Measurements from ENCODE around the gene KIAA1671.

GRCh38 chr22:25197340-25197739, 244.8 kb downstream of the KIAA1671 start:
- TF ChIP-seq GABPA (IDR thresholded peaks at IDR 0.05 in 1 of 2, conservative IDR thresholded peaks at IDR 0.05 in 1 of 2) (no peak), CTCF (IDR thresholded peaks at IDR 0.05; ENCODE audit: low read depth, low read length, missing input control) (no peak)

Data from liver (tissue), 3 donors.